HepG2 (cell line): ENCODE measurements around the gene RBL1. TPM values are rescaled to one million over a fixed set of nuclear protein-coding genes. Genes with fewer than 3 reads are reported as not detected.

Source experiments
- CBX5 ChIP-seq: sonication (generic); formaldehyde crosslinking; IDR thresholded peaks from 2 replicates; pipeline ENCODE4 v1.4.0; 2020; ENCODE audit warnings: missing genetic modification reagents, borderline replicate concordance
- CREM ChIP-seq, 2 experiments: sonication (generic) in 1 of 2; formaldehyde crosslinking in 1 of 2; IDR thresholded peaks; 2 replicates each; pipeline versions ENCODE4 v1.4.0 to v1.6.1; 2016 to 2020; ENCODE audit warnings: antibody characterized with exemption in 1 of 2, mild to moderate bottlenecking in 1 of 2, missing genetic modification reagents in 1 of 2
- CSRNP2 ChIP-seq: sonication (generic); formaldehyde crosslinking; conservative IDR thresholded peaks from 2 replicates; pipeline ENCODE4 v1.8.0; 2022; ENCODE audit warnings: low read depth, missing genetic modification reagents
- E2F5 ChIP-seq: sonication (generic); formaldehyde crosslinking; conservative IDR thresholded peaks from 2 replicates; pipeline ENCODE4 v1.4.0; 2020; ENCODE audit warnings: missing genetic modification reagents
- KLF11 ChIP-seq: IDR thresholded peaks from 2 replicates; pipeline ENCODE4 v1.6.1; 2016; ENCODE audit warnings: missing compliant biosample characterization
- LCORL ChIP-seq, 2 experiments: fragments of 450-650 bp in 1 of 2; sonication (generic) in 1 of 2; formaldehyde crosslinking in 1 of 2; IDR thresholded peaks; 2 replicates each; pipeline versions ENCODE4 v1.5.0 to v1.6.1; 2017 to 2020; ENCODE audit warnings: antibody characterized with exemption in 1 of 2, missing genetic modification reagents in 1 of 2
- MLLT10 ChIP-seq: sonication (generic); formaldehyde crosslinking; IDR thresholded peaks from 2 replicates; pipeline ENCODE4 v1.4.0; 2020; ENCODE audit warnings: missing genetic modification reagents
- NKX3-1 ChIP-seq: sonication (generic); formaldehyde crosslinking; IDR thresholded peaks from 2 replicates; pipeline ENCODE4 v1.5.0; 2020; ENCODE audit warnings: missing genetic modification reagents
- RAD21 ChIP-seq: fragments of 450-650 bp; formaldehyde crosslinking; IDR thresholded peaks from 2 replicates; pipeline ENCODE4 v1.5.0; 2020; ENCODE audit warnings: mild to moderate bottlenecking
- RFX3 ChIP-seq: IDR thresholded peaks from 2 replicates; pipeline ENCODE4 v1.6.1; 2016; ENCODE audit warnings: missing biosample characterization, missing genetic modification reagents
- SATB2 ChIP-seq: sonication (generic); formaldehyde crosslinking; IDR thresholded peaks from 2 replicates; pipeline ENCODE4 v1.5.0; 2020; ENCODE audit warnings: missing genetic modification reagents
- SNAPC2 ChIP-seq: sonication (generic); formaldehyde crosslinking; IDR thresholded peaks from 2 replicates; pipeline ENCODE4 v1.8.1; 2022; ENCODE audit warnings: mild to moderate bottlenecking, missing genetic modification reagents
- SSRP1 ChIP-seq: IDR thresholded peaks from 2 replicates; pipeline ENCODE4 v1.6.1; 2016; ENCODE audit warnings: control low read depth
- ZBTB8A ChIP-seq: sonication (generic); formaldehyde crosslinking; IDR thresholded peaks from 2 replicates; pipeline ENCODE4 v1.4.0; 2020; ENCODE audit warnings: mild to moderate bottlenecking, low read depth, missing genetic modification reagents, borderline replicate concordance
- ZGPAT ChIP-seq: IDR thresholded peaks from 2 replicates; pipeline ENCODE4 v1.6.1; 2016; ENCODE audit warnings: mild to moderate bottlenecking
- ZNF101 ChIP-seq: sonication (generic); formaldehyde crosslinking; IDR thresholded peaks from 2 replicates; pipeline ENCODE4 v1.4.0; 2020; ENCODE audit warnings: mild to moderate bottlenecking, low read depth, missing genetic modification reagents, borderline replicate concordance
- ZNF292 ChIP-seq: sonication (generic); formaldehyde crosslinking; IDR thresholded peaks from 2 replicates; pipeline ENCODE4 v1.8.1; 2022; ENCODE audit warnings: mild to moderate bottlenecking, low read depth, missing genetic modification reagents, borderline replicate concordance
- ZNF780A ChIP-seq: sonication (generic); formaldehyde crosslinking; IDR thresholded peaks from 2 replicates; pipeline ENCODE4 v1.8.0; 2022; ENCODE audit warnings: mild to moderate bottlenecking, missing genetic modification reagents, moderate library complexity
- ZNF891 ChIP-seq: sonication (generic); formaldehyde crosslinking; IDR thresholded peaks from 2 replicates; pipeline ENCODE4 v1.5.0; 2020; ENCODE audit warnings: mild to moderate bottlenecking, missing genetic modification reagents
- polyA plus RNA-seq, 8 experiments: library from polyadenylated mRNA; depleted of rRNA in 3 of 8; stranded (reverse) in 7 of 8; unstranded in 1 of 8; fragments of >200 nt; fragmentation: Illumina TruSeq in 4 of 8; extraction: Trizol in 4 of 8; gene quantifications; 2 replicates each; pipeline versions ENCODE4 v1.2.1 to v1.2.3, GENCODE V29; 2011 to 2016; ENCODE audit warnings: low read depth in 4 of 8, missing spikeins in 1 of 8, mixed read lengths in 1 of 8; ENCODE audit not compliant: insufficient read depth in 1 of 8
- total RNA-seq, 5 experiments: library from RNA; depleted of rRNA; stranded (reverse); fragments of >200 nt; fragmentation: Illumina TruSeq; extraction: Trizol; gene quantifications; 2 replicates each; pipeline ENCODE4 v1.2.3, GENCODE V29; 2016; ENCODE audit warnings: low read depth in 1 of 5
- TF ChIP-seq, protein P1 (sequence below): sonication (generic); formaldehyde crosslinking; IDR thresholded peaks from 2 replicates; pipeline ENCODE4 v1.5.0; 2020; ENCODE audit warnings: mild to moderate bottlenecking, missing genetic modification reagents

Gene RBL1
- total and polyA plus RNA-seq, 2 of the 13 experiments (the other 11 are each of a cell fraction or from before 2014, with no cell fraction given) = 6.0 to 27.5 TPM

DNA sequence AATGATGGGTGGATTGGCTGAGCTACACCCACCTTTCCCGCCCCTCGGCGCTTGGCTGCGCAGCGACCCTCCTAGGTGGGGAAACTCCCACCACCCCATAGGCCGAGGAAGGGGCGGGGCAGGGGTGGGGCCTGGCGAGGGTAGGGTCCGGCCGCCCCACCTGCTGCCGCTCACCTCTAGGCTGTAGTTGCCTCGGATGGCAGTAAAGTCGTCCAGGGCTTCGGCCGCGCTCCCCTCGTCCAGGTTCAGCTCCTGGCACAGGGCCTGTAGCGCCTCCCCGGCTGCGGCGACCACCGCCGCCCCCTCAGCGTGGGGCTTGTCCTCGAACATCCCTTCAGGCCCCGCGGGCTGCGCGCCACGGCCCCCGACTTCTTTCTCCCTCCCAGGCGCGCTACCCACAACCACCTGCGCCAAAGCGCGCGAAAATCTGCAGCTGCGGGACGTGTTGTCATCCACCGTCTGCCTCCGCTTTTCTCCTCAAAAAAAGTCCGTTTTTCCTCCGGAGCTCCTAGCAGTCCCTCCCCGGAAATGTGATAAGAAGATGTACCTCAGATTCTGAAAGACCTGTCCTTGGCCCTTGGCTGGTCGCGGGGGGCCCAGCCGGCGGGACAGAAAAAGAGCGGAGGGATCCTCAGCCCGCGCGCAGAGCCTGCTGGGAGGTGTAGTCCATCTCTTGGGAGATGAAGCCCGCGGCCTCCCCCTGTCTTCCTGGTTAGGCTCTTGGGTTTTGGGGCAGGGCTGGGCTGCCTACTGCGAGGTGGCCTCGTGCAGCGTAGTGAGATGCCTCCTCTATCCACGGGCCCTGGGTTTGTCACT lies at the start of gene RBL1 (continued):
- peak; percentile 74; the same call in 1 of the 2 replicates for TF ChIP-seq CSRNP2 (CRISPR knock-in tag)
- peak; percentile 96 for TF ChIP-seq CREM (IDR thresholded peaks at IDR 0.05)
- peak; percentile 47; the same call in 1 of the 2 replicates for TF ChIP-seq CREM (CRISPR knock-in tag; IDR thresholded peaks at IDR 0.05)
- TF ChIP-seq SATB2 (CRISPR knock-in tag) = peak; percentile 94
- peak; percentile 99 for TF ChIP-seq CBX5 (CRISPR knock-in tag)
- TF ChIP-seq ZNF780A (CRISPR knock-in tag) = peak; percentile 98; the same call in 1 of the 2 replicates
- TF ChIP-seq SNAPC2 (CRISPR knock-in tag) = peak; percentile 91; the same call in 1 of the 2 replicates
- TF ChIP-seq MLLT10 = 0 out of 2 replicates have a peak, but pooled peaks have one; percentile 30
- peak; percentile 96 for TF ChIP-seq ZNF891 (CRISPR knock-in tag)
- TF ChIP-seq ZNF292 = peak; percentile 83
- TF ChIP-seq NKX3-1 (CRISPR knock-in tag) = peak; percentile 92
- peak; percentile 100 for TF ChIP-seq ZGPAT
- TF ChIP-seq LCORL (IDR thresholded peaks at IDR 0.05) = 0 out of 2 replicates have a peak, but pooled peaks have one; percentile 1
- peak; percentile 92; the same call in 1 of the 2 replicates for TF ChIP-seq LCORL (CRISPR knock-in tag; IDR thresholded peaks at IDR 0.05)
- TF ChIP-seq ZNF101 (CRISPR knock-in tag) = peak; percentile 98; the same call in 1 of the 2 replicates
- 0 out of 2 replicates have a peak, but pooled peaks have one; percentile 33 for TF ChIP-seq RFX3 (CRISPR knock-in tag)
- no peak for TF ChIP-seq SSRP1
- peak; percentile 77 for TF ChIP-seq RAD21 (CRISPR knock-in tag)
- TF ChIP-seq E2F5 (CRISPR knock-in tag) = peak; percentile 100
- peak; percentile 96 for TF ChIP-seq ZBTB8A
- TF ChIP-seq, protein P1, sequence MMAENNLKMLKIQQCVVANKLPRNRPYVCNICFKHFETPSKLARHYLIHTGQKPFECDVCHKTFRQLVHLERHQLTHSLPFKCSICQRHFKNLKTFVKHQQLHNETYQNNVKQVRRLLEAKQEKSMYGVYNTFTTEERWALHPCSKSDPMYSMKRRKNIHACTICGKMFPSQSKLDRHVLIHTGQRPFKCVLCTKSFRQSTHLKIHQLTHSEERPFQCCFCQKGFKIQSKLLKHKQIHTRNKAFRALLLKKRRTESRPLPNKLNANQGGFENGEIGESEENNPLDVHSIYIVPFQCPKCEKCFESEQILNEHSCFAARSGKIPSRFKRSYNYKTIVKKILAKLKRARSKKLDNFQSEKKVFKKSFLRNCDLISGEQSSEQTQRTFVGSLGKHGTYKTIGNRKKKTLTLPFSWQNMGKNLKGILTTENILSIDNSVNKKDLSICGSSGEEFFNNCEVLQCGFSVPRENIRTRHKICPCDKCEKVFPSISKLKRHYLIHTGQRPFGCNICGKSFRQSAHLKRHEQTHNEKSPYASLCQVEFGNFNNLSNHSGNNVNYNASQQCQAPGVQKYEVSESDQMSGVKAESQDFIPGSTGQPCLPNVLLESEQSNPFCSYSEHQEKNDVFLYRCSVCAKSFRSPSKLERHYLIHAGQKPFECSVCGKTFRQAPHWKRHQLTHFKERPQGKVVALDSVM (CRISPR knock-in tag) = peak; percentile 83
- peak; percentile 99 for TF ChIP-seq KLF11
